ENCODE results near the gene RETN.

Gene RETN

DNA sequence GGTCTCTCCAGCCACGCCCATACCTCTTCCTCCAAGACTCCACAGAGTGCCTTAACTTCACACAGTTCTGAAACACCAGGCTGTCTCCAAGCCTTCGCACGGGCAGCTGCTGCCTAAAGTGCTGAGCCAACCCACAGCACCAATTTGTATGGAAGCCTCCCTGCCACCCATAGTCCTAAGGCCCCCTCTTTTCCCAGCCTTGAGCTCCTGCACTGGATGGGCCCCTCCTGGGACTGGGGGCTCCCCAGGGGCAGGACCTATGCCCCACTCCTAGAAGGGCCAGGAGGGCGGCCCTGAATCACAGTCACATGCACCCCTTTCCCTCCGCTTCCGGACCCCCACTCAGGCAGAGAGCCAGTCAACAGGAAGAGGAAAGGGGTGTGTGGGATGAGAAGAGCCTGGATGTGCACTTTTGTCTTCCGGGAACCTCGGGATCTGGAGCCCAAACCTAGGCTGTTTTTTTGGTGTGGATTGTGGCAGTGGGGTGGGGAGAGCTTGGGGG is 38.2 kb downstream of the RETN start:
- H3K4me3 ChIP-seq (ENCODE audit: low read depth, low read length): no peak overlapping the region
- DNase-seq (ENCODE audit: low read depth): no peak
- in situ Hi-C loops (cut with HindIII; ENCODE audit: low sequenced_read_pairs): no loop called here
- TF ChIP-seq, protein P1, sequence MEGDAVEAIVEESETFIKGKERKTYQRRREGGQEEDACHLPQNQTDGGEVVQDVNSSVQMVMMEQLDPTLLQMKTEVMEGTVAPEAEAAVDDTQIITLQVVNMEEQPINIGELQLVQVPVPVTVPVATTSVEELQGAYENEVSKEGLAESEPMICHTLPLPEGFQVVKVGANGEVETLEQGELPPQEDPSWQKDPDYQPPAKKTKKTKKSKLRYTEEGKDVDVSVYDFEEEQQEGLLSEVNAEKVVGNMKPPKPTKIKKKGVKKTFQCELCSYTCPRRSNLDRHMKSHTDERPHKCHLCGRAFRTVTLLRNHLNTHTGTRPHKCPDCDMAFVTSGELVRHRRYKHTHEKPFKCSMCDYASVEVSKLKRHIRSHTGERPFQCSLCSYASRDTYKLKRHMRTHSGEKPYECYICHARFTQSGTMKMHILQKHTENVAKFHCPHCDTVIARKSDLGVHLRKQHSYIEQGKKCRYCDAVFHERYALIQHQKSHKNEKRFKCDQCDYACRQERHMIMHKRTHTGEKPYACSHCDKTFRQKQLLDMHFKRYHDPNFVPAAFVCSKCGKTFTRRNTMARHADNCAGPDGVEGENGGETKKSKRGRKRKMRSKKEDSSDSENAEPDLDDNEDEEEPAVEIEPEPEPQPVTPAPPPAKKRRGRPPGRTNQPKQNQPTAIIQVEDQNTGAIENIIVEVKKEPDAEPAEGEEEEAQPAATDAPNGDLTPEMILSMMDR (IDR thresholded peaks at IDR 0.05; ENCODE audit: low read depth, low read length, missing control alignments): no peak

DNA sequence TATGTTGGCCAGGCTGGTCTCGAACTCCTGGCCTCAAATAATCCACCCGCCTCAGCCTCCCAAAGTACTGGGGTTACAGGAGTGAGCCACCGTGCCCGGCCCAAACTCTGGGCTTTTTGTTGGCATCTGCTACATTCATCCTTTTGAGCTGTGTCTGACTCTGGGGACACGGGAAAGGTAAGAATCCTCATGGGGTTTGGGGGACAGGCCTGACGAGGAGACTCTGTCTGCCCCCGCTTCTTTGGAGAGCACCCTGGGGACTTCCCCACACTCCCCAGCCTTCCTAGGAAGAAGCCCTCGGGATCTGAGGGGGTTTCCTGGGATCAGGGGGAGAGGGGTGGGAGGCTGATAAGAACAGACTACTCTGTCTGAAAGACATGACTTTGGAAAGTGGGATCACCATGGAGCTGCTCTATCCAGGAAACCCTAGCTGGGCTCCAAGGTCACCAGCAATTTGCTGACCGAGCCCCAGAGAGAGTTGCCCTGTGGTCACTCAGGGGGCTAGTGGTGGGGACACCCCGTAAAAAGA is 41.1 kb downstream of the RETN start:
- in situ Hi-C loops (cut with HindIII; ENCODE audit: low sequenced_read_pairs): no loop called here
- TF ChIP-seq, protein P1 (IDR thresholded peaks at IDR 0.05; ENCODE audit: low read depth, low read length, missing control alignments): no peak
- H3K4me3 ChIP-seq (ENCODE audit: low read depth, low read length): no peak overlapping the region
- DNase-seq (ENCODE audit: low read depth): no peak

DNA sequence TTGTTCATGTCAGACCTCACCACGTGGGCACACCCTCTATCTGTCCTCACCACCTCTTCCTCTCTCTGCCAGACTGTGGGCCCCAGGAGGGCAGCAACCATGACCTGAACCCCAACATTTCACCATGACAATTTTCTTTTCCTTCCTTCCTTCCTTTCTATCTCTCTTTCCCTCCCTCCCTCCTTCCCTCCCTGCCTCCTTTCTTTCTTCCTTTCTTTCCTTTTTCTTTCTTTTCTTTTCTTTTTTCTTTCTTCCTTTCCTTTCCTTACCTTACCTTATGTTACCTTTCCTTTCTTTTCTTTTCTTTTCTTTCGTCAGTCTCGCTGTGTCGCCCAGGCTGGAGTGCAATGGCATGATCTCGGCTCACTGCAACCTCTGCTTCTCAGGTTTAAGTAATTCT is 41.8 kb downstream of the RETN start:
- DNase-seq (ENCODE audit: low read depth): no peak
- H3K4me3 ChIP-seq (ENCODE audit: low read depth, low read length): no peak overlapping the region
- in situ Hi-C loops (cut with HindIII; ENCODE audit: low sequenced_read_pairs): no loop called here
- TF ChIP-seq, protein P1 (IDR thresholded peaks at IDR 0.05; ENCODE audit: low read depth, low read length, missing control alignments): no peak

DNA sequence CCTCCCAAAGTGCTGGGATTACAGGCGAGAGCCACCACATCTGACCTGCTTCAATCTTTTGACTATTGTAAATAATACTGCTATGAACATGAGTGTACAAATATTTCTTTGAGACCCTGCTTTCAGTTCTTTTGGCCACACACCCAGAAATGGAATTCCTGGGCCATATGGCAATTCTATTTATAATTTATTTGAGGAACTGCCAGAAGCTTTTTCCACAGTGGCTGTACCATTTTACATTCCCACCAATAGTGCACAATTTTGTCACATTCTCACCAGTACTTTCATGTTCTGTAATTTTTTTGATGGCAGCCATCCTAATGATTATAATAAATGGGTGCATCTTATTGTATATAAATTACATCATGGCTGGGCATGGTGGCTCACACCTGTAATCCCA is 46.8 kb downstream of the RETN start:
- TF ChIP-seq, protein P1 (IDR thresholded peaks at IDR 0.05; ENCODE audit: low read depth, low read length, missing control alignments): no peak
- no peak for DNase-seq (ENCODE audit: low read depth)
- H3K4me3 ChIP-seq (ENCODE audit: low read depth, low read length): no peak overlapping the region
- in situ Hi-C loops (cut with HindIII; ENCODE audit: low sequenced_read_pairs): no loop called here

DNA sequence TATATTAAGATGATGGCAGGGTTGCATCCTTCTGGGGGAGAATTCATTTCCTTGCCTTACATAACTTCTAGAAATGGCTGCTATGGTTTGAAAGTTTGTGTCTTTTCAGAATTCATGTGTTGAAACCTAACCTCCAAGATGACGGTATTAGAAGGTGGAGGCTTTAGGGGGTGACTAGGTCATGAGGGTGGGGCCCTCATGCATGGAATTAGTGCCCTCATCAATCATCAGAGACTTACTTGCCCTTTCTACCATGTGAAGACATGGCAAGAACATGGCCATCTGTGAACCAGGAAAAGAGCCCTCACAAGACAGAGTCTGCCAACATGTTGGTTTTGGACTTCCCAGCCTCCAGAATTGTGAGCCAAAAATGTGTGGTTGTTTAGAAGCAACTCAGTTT is 47.9 kb downstream of the RETN start:
- in situ Hi-C loops (cut with HindIII; ENCODE audit: low sequenced_read_pairs): no loop called here
- H3K4me3 ChIP-seq (ENCODE audit: low read depth, low read length): no peak overlapping the region
- DNase-seq (ENCODE audit: low read depth): no peak
- TF ChIP-seq, protein P1 (IDR thresholded peaks at IDR 0.05; ENCODE audit: low read depth, low read length, missing control alignments): no peak

DNA sequence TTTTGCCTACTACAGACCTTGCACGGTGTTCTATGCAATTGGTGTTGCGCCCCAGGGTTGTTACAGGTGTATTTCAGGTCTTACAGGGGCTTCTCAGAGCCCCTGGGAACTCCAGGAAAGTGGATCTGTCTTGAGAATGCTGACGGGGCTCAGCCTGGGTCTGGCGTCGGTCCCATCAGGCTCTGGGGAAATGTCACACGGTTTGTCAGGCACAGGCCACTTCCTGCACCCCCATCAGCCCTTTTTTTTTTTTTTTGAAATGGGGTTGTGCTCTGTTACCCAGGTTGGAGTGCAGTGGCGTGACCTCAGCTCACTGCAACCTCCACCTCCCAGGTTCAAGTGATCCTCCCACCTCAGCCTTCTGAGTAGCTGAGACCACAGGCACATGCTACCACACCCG is 49.8 kb downstream of the RETN start:
- in situ Hi-C loops (cut with HindIII; ENCODE audit: low sequenced_read_pairs): no loop called here
- no peak for DNase-seq (ENCODE audit: low read depth)
- no peak overlapping the region for H3K4me3 ChIP-seq (ENCODE audit: low read depth, low read length)
- TF ChIP-seq, protein P1 (IDR thresholded peaks at IDR 0.05; ENCODE audit: low read depth, low read length, missing control alignments): no peak

Measured in astrocyte of the cerebellum (primary cell).